Stimulated activated CD8-positive, alpha-beta memory T cell treated with anti-CD3 and anti-CD28 coated beads, Interleukin-4, amount 100 ng/mL, for 1 hour (primary cell): ENCODE measurements around the gene BICDL1.

Experiments
- DNase-seq, 2 donors: peaks; one replicate each; pipeline ENCODE4 v3.0.0-alpha.2; 2020; ENCODE audit warnings: low read depth in 2 of 2, low spot score in 1 of 2

The BICDL1 gene

GRCh38 chr12:120051535-120051934 lies 62.5 kb downstream of the BICDL1 start:
- no peak for DNase-seq

DNA sequence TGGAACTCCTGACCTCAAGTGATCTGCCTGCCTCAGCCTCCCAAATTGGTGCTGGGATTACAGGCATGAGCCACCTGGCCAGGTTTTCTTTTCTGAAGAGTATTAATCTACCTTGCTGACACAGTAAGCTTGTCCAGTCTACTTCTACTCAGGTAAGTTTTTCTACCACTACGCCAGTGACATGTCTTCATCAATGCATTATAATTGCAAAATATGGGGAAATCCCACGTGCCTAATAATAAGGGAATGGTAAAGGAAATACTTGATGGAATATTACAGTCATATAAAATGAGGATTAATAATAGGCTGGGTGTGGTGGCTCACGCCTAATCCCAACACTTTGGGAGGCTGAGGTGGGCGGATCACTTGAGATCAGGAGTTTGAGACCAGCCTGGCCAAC lies 65.3 kb downstream of the BICDL1 start:
- no peak for DNase-seq

GRCh38 chr12:120055231-120056000 lies 66.4 kb downstream of the BICDL1 start:
- DNase-seq, result no peak

DNA sequence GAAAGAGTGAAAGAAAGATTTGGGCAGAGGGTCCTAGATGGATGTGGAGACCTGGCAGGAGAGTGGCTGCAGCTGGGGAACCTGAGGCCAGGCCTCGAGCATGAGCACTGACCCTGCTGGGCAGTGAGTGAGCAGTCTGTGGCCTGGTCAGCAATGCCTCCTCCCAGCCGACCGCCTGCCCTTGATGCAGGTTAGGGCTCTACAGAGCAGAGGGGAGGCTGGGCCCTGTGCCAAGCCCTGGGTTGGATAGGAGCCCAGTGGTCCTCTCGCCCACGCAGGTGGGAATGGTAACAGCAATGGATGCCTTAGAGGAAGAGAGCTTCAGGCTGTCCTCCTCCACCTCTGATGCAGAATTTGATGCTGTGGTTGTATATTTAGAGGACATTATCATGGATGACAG lies 67.7 kb downstream of the BICDL1 start:
- DNase-seq, result no peak

- no peak for DNase-seq
Measured at GRCh38 chr12:120060196-120060595, 71.2 kb downstream of the BICDL1 start.

- no peak for DNase-seq
Measured at GRCh38 chr12:120060717-120061116, 71.7 kb downstream of the BICDL1 start.

DNA sequence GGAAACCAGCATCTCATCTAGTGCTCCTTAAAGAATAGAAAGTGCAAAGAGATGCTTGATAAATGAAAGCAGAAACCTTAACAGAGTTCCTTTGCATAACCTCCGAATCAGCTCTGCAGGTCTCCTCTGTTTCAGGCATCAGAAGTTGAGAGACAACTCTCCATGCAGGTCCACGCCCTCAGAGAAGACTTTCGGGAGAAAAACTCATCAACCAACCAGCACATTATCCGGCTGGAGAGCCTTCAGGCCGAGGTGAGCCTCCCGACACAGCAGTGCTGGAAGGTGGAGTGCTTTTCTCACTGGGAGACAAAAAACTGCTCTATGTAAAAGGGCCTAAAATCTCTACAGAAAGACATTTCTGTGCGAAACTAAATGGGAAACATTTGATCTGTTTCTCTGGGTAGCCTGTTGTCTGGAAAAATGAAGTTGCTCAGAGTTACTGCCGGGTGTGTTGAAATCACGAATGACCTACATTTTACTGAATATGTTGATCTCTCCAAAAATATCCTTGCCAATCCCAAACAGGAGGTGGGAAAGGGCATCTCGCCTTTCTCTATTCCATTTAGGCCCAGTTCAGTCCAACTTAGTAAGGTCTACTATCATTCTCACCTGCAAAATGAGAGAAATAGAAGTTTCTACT lies 72.7 kb downstream of the BICDL1 start:
- DNase-seq, result no peak

GRCh38 chr12:120062976-120063579 lies 74.0 kb downstream of the BICDL1 start:
- no peak for DNase-seq

DNA sequence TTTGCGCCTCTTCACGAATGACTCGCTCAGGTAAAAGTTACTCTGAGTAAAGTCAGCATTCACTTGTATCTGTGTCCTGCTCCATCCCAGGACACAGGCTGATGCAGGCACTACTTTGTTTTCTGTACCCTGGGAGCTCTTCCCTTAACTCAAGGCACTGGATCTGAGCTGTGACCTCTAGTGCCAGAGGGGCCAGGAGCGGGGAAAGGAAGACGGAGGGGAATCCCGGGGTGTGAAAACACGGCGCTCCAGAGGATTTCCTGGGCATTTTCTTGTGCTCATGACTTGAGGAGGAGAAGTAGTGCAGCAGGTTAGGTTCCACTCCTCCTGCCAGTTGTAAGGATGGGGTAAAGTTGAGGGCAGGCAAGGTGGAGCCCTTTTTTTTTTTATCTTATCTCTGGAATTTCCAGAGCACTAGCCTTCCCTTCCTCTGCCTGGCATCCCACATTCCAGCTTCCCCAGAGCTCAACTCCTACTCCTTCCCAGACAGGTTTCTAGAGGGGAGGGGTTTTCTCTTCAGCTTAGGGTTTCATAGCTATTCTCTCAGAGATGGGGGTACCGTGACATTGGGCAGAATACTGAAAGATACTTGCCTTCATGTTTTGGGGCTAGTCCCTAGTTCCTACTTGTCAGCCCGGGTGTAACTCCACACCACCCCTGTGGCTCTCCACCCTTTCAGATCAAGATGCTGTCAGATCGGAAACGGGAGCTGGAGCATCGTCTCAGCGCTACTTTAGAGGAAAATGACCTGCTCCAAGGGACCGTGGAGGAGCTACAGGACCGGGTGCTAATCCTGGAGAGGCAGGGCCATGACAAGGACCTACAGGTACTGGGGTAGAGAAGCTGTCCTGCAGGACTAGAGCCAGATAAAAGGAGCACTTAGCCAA lies 75.3 kb downstream of the BICDL1 start:
- DNase-seq, result no peak

GRCh38 chr12:120065472-120065871 lies 76.4 kb downstream of the BICDL1 start:
- no peak for DNase-seq

- no peak for DNase-seq
Measured at GRCh38 chr12:120066341-120066740, 77.3 kb downstream of the BICDL1 start.

DNA sequence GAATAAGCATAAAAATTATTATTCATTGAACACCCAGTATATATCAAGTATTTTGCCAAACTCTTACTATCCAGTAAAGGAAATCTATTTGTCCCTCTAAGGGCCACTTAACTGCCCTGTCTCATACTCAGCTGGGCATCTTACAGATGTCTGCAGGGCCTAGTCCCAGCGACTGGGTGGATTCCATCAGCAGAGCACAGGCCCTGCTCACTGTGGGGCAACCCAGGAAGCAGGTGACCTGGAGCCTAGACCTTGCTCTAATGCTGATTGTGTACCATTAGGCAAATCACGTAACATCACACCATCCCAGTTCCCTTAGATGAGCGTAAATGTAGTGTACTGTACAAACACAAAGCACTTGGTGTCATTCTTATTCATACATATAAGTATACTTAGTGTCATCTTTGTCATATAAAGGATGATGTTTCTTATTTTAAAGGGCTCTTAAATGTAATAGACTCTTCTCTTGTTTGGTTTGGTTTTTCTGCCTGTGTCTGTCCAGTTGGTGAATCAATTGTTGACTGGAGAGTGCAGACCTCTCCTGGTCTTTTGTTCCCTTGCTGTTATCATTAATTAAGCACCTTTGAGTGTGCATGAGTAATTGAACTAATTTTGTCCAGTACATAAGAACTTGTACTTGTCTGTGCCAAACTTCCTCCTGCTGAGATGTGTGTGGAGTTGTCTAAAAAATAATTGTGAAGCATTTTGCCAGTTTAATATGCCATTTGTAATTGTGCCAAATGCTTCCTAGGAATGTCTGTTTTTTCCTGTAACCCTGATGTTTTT lies 78.2 kb downstream of the BICDL1 start:
- no peak for DNase-seq

DNA sequence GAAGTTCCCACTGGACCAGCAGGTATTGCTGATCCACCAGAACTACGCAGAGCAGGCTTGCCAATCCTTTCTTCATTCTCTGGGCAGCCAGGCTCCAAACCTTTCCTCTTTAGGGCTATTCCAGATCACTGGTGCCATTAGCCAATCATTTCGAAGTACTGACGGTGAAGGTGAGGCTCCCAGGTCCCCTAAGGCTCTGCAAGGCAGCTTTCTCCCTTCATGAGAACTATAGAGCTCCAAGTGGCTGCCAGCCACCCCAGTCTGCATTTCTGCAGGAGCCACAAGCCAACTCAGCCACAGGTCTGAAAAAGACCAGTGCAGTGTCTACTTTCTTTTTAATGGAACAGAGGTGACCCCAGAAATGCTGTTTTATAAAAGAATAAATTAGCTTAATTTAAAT lies 78.9 kb downstream of the BICDL1 start:
- DNase-seq, result no peak

DNA sequence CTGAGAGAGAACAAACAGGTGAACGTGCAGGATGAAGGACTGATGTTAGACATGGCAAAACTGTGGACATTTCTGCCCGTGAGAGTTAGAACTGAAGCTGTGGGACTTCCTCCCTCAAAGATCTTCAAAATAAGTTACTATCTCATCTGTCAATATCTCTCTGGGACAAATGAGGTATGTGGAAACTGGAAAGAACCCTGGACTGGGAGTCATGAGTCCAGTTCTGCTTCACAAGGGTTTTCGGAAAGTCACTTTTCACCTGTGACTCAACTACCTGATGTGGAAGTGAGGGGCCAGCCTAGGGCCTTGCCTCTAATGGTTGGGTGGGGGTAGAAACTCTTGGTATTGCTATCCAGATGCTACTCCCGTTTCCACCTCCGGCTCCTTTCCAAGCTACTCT lies 80.2 kb downstream of the BICDL1 start:
- DNase-seq, result no peak

GRCh38 chr12:120071493-120072020 lies 82.5 kb downstream of the BICDL1 start:
- DNase-seq, result no peak

DNA sequence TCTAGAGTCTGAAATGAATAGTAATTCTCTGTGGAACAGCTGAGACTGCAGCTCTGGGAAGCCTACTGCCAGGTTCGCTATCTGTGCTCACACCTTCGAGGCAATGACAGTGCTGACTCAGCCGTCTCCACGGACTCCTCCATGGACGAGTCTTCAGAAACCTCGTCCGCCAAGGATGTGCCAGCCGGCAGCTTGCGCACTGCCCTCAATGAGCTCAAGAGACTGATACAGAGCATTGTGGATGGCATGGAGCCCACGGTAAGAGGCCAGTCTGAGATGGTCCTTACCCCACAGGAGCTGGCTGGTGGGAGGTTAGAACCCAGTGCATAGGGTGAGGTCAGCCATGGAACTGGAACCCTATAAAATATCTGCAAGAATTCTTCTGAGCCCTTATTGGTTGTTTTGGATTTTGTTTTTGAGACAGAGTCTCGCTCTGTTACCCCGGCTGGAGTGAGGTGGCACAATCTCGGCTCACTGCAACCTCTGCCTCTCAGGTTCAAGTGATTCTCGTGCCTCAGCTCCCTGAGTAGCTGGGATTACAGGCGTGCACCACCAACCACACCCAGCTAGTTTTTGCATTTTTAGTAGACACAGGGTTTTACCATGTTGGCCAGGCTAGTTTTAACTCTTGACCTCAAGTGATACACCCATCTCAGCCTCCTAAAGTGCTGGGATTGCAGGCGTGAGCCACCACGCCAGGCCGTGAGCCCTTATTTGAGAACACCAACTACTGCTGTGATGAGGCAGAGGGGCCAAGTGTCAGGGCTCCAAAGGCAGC lies 83.6 kb downstream of the BICDL1 start:
- no peak for DNase-seq

DNA sequence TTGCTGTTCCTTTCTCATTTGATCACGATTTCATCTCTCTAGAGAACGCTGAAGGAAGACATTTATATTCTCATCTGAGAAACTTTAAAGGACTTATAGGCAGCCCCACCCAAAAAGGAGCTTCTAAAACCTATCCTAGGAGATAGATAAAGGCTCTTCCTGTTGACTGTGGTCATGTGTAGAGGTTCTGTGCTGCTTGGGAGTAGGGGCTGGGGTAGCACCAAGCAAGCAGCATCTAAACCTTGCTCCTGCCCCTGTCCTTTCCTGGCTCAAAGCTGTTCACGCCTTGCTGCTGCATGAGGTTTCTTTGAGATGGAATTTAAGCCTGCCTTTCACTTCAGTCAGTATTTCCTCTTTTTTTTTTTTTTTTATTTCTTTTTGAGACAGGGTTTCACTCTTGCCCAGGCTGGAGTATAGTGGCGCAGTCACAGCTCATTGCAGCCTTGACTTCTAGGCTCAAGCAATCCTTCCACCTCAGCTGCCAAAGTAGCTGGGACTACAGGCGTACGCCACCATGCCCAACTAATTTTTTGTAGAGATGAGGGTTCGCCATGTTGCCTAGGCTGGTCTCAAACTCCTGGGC lies 86.1 kb downstream of the BICDL1 start:
- no peak for DNase-seq

DNA sequence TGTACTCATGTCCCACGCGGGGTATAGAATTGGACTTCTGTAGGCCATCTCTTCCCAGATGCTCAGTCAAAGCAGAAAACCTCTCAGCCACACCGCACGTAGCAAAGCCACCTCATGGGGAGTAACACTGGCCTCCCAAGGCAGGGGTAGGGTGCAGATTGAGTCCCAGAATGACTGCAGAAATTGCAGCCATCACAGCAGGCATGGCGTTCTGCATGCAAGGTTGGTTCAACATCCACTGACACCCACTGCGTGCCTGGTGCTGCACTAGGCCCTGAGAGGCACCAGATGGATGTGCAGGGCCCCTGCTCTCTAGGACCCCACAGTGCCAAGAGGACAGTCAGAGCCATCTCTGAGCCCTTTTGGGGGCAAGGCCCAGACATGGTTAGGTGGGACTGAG lies 87.6 kb downstream of the BICDL1 start:
- no peak for DNase-seq

DNA sequence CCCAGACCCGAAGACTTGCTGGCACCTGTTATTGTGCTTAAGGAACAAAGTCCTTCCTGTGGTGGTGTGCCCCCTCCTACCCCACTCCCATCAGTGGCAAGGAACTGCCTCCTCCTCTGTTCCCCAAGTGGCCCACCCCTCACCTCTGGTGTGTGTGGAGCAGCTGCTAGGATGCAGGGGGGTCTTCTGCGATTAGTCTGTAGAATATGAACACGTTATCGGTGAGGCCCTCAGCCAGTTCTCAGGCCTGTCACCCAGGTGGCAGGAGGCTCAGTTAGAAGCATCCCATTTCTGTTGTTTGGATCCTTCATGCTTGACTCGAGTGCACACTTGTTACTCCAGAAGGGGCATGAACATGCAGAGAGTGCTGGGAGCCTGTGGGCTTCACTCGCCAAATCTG lies 88.2 kb downstream of the BICDL1 start:
- DNase-seq, result no peak
